ENCODE results near the gene TBCK.

DNA sequence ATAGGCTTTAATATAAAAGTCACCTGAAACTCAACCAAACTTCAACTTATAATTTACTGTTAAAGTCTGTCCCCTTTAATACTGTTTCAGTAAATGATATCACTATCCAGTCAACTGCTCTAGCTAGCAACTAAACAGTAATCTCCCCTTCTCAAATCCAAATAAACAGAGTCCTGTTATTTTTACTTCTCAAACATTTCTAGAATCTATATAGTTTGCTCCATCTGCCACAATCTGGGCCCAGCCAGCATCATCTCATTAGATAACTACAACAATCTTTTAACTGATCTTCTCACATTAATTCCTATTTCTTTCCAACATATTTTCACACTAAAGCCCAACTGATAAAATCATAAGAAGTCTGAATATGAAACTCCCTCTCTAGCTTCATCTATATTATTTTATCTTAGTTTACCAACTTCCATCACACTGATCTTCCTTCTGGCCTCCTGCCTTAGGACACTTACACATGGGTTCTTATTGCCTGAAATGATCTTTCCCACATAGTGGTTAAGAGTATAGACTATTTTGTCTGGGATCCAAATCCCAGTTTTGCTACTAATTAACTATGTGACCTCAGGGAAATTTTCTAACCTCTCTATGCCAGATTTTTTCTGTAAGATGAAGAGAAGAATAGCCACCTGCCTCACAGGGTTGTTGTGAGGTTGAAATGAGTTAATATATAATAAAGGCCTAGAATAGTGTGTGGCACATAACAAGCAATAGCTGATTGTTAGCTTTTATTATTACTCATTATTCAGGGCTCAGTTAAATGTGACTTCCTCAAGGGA, 18.6 kb downstream of the TBCK start:
- TF ChIP-seq MXI1 (IDR thresholded peaks at IDR 0.05; ENCODE audit: low read depth, low read length) = no peak
- TF ChIP-seq, protein P1, sequence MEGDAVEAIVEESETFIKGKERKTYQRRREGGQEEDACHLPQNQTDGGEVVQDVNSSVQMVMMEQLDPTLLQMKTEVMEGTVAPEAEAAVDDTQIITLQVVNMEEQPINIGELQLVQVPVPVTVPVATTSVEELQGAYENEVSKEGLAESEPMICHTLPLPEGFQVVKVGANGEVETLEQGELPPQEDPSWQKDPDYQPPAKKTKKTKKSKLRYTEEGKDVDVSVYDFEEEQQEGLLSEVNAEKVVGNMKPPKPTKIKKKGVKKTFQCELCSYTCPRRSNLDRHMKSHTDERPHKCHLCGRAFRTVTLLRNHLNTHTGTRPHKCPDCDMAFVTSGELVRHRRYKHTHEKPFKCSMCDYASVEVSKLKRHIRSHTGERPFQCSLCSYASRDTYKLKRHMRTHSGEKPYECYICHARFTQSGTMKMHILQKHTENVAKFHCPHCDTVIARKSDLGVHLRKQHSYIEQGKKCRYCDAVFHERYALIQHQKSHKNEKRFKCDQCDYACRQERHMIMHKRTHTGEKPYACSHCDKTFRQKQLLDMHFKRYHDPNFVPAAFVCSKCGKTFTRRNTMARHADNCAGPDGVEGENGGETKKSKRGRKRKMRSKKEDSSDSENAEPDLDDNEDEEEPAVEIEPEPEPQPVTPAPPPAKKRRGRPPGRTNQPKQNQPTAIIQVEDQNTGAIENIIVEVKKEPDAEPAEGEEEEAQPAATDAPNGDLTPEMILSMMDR (IDR thresholded peaks at IDR 0.05) = no peak
- TF ChIP-seq EP300 (IDR thresholded peaks at IDR 0.05; ENCODE audit: borderline replicate concordance in 1 of 2, low read depth in 1 of 2, low read length in 1 of 2) = no peak
- TF ChIP-seq ELF1 (IDR thresholded peaks at IDR 0.05) = no peak
- no peak for TF ChIP-seq SIN3A (IDR thresholded peaks at IDR 0.05; ENCODE audit: borderline replicate concordance, low read depth, low read length)
- TF ChIP-seq, protein P2, sequence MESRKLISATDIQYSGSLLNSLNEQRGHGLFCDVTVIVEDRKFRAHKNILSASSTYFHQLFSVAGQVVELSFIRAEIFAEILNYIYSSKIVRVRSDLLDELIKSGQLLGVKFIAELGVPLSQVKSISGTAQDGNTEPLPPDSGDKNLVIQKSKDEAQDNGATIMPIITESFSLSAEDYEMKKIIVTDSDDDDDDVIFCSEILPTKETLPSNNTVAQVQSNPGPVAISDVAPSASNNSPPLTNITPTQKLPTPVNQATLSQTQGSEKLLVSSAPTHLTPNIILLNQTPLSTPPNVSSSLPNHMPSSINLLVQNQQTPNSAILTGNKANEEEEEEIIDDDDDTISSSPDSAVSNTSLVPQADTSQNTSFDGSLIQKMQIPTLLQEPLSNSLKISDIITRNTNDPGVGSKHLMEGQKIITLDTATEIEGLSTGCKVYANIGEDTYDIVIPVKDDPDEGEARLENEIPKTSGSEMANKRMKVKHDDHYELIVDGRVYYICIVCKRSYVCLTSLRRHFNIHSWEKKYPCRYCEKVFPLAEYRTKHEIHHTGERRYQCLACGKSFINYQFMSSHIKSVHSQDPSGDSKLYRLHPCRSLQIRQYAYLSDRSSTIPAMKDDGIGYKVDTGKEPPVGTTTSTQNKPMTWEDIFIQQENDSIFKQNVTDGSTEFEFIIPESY (IDR thresholded peaks at IDR 0.05; ENCODE audit: borderline replicate concordance, low read depth) = no peak
- TF ChIP-seq SMC3 (IDR thresholded peaks at IDR 0.05; ENCODE audit: low read depth, low read length) = no peak
- TF ChIP-seq YY1 (IDR thresholded peaks at IDR 0.05; ENCODE audit: low read depth) = no peak
- TF ChIP-seq, protein P3, sequence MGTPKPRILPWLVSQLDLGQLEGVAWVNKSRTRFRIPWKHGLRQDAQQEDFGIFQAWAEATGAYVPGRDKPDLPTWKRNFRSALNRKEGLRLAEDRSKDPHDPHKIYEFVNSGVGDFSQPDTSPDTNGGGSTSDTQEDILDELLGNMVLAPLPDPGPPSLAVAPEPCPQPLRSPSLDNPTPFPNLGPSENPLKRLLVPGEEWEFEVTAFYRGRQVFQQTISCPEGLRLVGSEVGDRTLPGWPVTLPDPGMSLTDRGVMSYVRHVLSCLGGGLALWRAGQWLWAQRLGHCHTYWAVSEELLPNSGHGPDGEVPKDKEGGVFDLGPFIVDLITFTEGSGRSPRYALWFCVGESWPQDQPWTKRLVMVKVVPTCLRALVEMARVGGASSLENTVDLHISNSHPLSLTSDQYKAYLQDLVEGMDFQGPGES (IDR thresholded peaks at IDR 0.05; ENCODE audit: low read depth, low read length) = no peak
- TF ChIP-seq, protein P4, sequence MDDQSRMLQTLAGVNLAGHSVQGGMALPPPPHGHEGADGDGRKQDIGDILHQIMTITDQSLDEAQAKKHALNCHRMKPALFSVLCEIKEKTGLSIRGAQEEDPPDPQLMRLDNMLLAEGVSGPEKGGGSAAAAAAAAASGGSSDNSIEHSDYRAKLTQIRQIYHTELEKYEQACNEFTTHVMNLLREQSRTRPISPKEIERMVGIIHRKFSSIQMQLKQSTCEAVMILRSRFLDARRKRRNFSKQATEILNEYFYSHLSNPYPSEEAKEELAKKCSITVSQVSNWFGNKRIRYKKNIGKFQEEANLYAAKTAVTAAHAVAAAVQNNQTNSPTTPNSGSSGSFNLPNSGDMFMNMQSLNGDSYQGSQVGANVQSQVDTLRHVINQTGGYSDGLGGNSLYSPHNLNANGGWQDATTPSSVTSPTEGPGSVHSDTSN (IDR thresholded peaks at IDR 0.05) = no peak
- TF ChIP-seq RCOR1 (IDR thresholded peaks at IDR 0.05; ENCODE audit: low read length) = no peak
- TF ChIP-seq USF2 (IDR thresholded peaks at IDR 0.05; ENCODE audit: borderline replicate concordance, low read depth, low read length) = no peak
- TF ChIP-seq GABPA (IDR thresholded peaks at IDR 0.05; ENCODE audit: low read depth) = no peak
- no peak for TF ChIP-seq TEAD4 (IDR thresholded peaks at IDR 0.05; ENCODE audit: borderline replicate concordance, insufficient read depth)

Data from SK-N-SH (cell line).